ENCODE data around the gene NHS. TPM values are rescaled to one million over a fixed set of nuclear protein-coding genes. Genes with fewer than 3 reads are reported as not detected.

The NHS gene
- total RNA-seq, 1 donor: 10.5 TPM

GRCh38 chrX:17596546-17597205, 221.7 kb downstream of the NHS start:
- Histone ChIP-seq H3K4me2 (ENCODE audit: insufficient read depth, low read length) (no peak overlapping the region), H3K4me1 (ENCODE audit: insufficient read depth, low read length) (peaks cover 26% of the 10 kb centered on the region), H3K27me3 (ENCODE audit: insufficient read depth, low read length) (no peaks in the 10 kb centered on the region), H3K79me2 (ENCODE audit: insufficient read depth, low read length) (no peaks in the 10 kb centered on the region), H2AFZ (ENCODE audit: low read length) (no peak overlapping the region), H3K36me3 (ENCODE audit: insufficient read depth, low read length) (no peaks in the 10 kb centered on the region), H3K27ac (ENCODE audit: low read depth, low read length) (peak overlapping the region; percentile 34), H3K9me3 (ENCODE audit: low read depth, low read length) (no peaks in the 10 kb centered on the region), H3K4me3 (ENCODE audit: insufficient read depth, low read length) (no peak overlapping the region), H4K20me1 (ENCODE audit: insufficient read depth, low read length) (no peaks in the 10 kb centered on the region)
- DNase-seq (ENCODE audit: insufficient read length, low spot score, missing footprints): no peak
- no peak for TF ChIP-seq CTCF (IDR thresholded peaks at IDR 0.05; ENCODE audit: extremely low read depth, low read depth, low read length)

GRCh38 chrX:17597327-17597726, 222.3 kb downstream of the NHS start:
- no peak overlapping the region for H2AFZ ChIP-seq (ENCODE audit: low read length)
- no peak overlapping the region for H3K4me2 ChIP-seq (ENCODE audit: insufficient read depth, low read length)
- no peak for TF ChIP-seq CTCF (IDR thresholded peaks at IDR 0.05; ENCODE audit: extremely low read depth, low read depth, low read length)

DNA sequence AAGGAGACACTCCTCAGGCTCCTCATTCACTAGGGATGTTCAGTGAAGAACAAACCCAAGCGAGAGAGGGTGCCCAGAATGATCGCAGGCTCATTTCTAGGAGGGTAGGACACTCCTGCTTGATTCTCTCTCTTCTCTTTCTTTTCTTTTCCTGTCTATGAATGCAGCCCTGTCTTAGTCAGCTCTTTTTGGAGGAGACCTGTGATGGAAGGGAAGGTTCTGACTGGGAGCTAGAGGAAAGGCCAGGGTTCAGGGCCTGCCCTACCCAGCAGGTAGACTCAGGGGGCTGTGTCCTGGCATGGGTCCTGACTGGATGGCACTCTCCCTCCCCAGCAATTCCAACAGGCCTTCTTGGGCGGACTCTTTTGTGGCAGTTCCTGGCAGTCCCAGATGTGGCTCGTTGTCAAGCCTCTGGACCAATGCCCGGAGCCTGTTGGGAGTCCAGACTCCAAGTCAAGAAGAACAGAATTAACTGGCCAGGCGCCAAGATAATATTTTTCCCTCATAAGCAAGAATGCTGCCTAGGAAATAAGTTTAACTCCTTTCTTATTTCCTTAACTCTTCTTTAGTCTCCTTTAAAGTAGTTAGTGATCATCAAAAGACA, 222.9 kb downstream of the NHS start:
- Histone ChIP-seq H3K4me3 (ENCODE audit: insufficient read depth, low read length) (no peak overlapping the region), H3K4me2 (ENCODE audit: insufficient read depth, low read length) (no peak overlapping the region), H3K27ac (ENCODE audit: low read depth, low read length) (no peak overlapping the region), H3K9me3 (ENCODE audit: low read depth, low read length) (no peaks in the 10 kb centered on the region), H3K79me2 (ENCODE audit: insufficient read depth, low read length) (no peaks in the 10 kb centered on the region), H2AFZ (ENCODE audit: low read length) (no peak overlapping the region), H3K27me3 (ENCODE audit: insufficient read depth, low read length) (no peaks in the 10 kb centered on the region), H3K36me3 (ENCODE audit: insufficient read depth, low read length) (no peaks in the 10 kb centered on the region), H4K20me1 (ENCODE audit: insufficient read depth, low read length) (no peaks in the 10 kb centered on the region), H3K4me1 (ENCODE audit: insufficient read depth, low read length) (peaks cover 21% of the 10 kb centered on the region)
- TF ChIP-seq CTCF (IDR thresholded peaks at IDR 0.05; ENCODE audit: extremely low read depth, low read depth, low read length): no peak
- no peak for DNase-seq (ENCODE audit: insufficient read length, low spot score, missing footprints)

More at GRCh38 chrX:17597327-17597726, 222.3 kb downstream of the NHS start:
- Histone ChIP-seq H3K27me3 (ENCODE audit: insufficient read depth, low read length) (no peaks in the 10 kb centered on the region), H3K27ac (ENCODE audit: low read depth, low read length) (no peak overlapping the region), H3K36me3 (ENCODE audit: insufficient read depth, low read length) (no peaks in the 10 kb centered on the region), H3K9me3 (ENCODE audit: low read depth, low read length) (no peaks in the 10 kb centered on the region), H4K20me1 (ENCODE audit: insufficient read depth, low read length) (no peaks in the 10 kb centered on the region), H3K79me2 (ENCODE audit: insufficient read depth, low read length) (no peaks in the 10 kb centered on the region), H3K4me3 (ENCODE audit: insufficient read depth, low read length) (no peak overlapping the region), H3K4me1 (ENCODE audit: insufficient read depth, low read length) (peaks cover 25% of the 10 kb centered on the region)
- no peak for DNase-seq (ENCODE audit: insufficient read length, low spot score, missing footprints)

DNA sequence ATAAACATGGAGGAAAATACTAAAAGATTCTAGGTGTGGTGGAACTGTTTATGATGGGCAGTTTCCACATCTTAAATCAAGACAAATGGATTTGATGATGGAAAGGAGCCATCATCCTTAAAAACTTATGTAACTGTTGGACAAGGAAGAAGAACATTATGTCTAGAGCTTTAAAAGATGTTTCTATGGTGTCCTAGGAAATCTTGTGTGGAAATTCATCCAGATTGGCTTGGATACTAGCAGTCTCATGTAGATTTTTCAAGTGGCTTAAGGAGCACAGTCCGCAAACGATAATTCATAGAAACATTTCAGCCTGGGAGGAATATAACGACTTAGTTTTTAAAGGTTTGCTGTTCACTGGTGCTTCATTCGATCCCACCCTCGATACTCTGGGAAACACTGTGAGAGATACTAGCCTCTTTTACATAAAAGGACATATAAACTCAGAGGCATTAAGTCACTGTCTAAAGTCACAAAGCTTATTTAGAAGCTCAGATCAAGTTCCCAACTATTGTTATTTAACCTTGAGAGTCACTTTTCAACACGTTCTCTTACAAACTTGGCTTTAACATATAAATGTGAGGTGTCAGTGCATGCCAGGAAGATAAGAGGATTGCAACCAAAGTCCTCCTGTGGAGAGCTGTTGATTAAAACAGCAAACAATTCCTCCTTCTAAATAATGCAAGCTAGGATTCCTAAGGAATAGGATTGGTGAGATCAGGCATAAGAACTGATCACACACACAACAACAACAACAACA, 226.6 kb downstream of the NHS start:
- no peak overlapping the region for H3K4me2 ChIP-seq (ENCODE audit: insufficient read depth, low read length)
- H3K4me1 ChIP-seq (ENCODE audit: insufficient read depth, low read length): peaks cover 19% of the 10 kb centered on the region
- H4K20me1 ChIP-seq (ENCODE audit: insufficient read depth, low read length): peaks cover 3% of the 10 kb centered on the region
- H3K79me2 ChIP-seq (ENCODE audit: insufficient read depth, low read length): no peaks in the 10 kb centered on the region
- H2AFZ ChIP-seq (ENCODE audit: low read length): no peak overlapping the region
- H3K27me3 ChIP-seq (ENCODE audit: insufficient read depth, low read length): no peaks in the 10 kb centered on the region
- no peaks in the 10 kb centered on the region for H3K9me3 ChIP-seq (ENCODE audit: low read depth, low read length)
- H3K36me3 ChIP-seq (ENCODE audit: insufficient read depth, low read length): no peaks in the 10 kb centered on the region
- no peak for DNase-seq (ENCODE audit: insufficient read length, low spot score, missing footprints)
- H3K27ac ChIP-seq (ENCODE audit: low read depth, low read length): no peak overlapping the region
- H3K4me3 ChIP-seq (ENCODE audit: insufficient read depth, low read length): no peak overlapping the region
- TF ChIP-seq CTCF (IDR thresholded peaks at IDR 0.05; ENCODE audit: extremely low read depth, low read depth, low read length): no peak

Data from osteoblast (primary cell).